HepG2 (cell line): ENCODE measurements around the gene KLF16. TPM values are rescaled to one million over a fixed set of nuclear protein-coding genes. Genes with fewer than 3 reads are reported as not detected.

Experiments
- CBFB ChIP-seq: sonication (generic); formaldehyde crosslinking; IDR thresholded peaks from 2 replicates; pipeline ENCODE4 v1.4.0; 2020; ENCODE audit warnings: missing genetic modification reagents
- HMG20B ChIP-seq: conservative IDR thresholded peaks from 2 replicates; pipeline ENCODE4 v1.6.1; 2016; ENCODE audit warnings: missing genetic modification reagents, missing compliant biosample characterization
- KLF11 ChIP-seq: IDR thresholded peaks from 2 replicates; pipeline ENCODE4 v1.6.1; 2016; ENCODE audit warnings: missing compliant biosample characterization
- MLLT10 ChIP-seq: sonication (generic); formaldehyde crosslinking; IDR thresholded peaks from 2 replicates; pipeline ENCODE4 v1.4.0; 2020; ENCODE audit warnings: missing genetic modification reagents
- MTF2 ChIP-seq: sonication (generic); formaldehyde crosslinking; IDR thresholded peaks from 2 replicates; pipeline ENCODE4 v1.5.0; 2020; ENCODE audit warnings: missing genetic modification reagents, borderline replicate concordance
- PITX1 ChIP-seq: sonication (generic); formaldehyde crosslinking; IDR thresholded peaks from 2 replicates; pipeline ENCODE4 v1.5.1; 2020; ENCODE audit warnings: mild to moderate bottlenecking, missing genetic modification reagents
- SOX6 ChIP-seq, 2 experiments: fragments of 450-650 bp in 1 of 2; sonication (generic) in 1 of 2; formaldehyde crosslinking in 1 of 2; IDR thresholded peaks; 2 replicates each; pipeline versions ENCODE4 v1.4.0 to v1.6.1; 2017 to 2020; ENCODE audit warnings: antibody characterized with exemption in 1 of 2, mild to moderate bottlenecking in 1 of 2, missing genetic modification reagents in 1 of 2
- STAG1 ChIP-seq: sonication (generic); formaldehyde crosslinking; IDR thresholded peaks from 2 replicates; pipeline ENCODE4 v1.4.0; 2020; ENCODE audit warnings: missing genetic modification reagents
- STAT6 ChIP-seq: sonication (generic); formaldehyde crosslinking; IDR thresholded peaks from 2 replicates; pipeline ENCODE4 v1.4.0; 2020; ENCODE audit warnings: missing genetic modification reagents, mild to moderate bottlenecking, borderline replicate concordance
- TCF7 ChIP-seq: sonication (generic); IDR thresholded peaks from 2 replicates; pipeline ENCODE4 v1.6.1; 2016; ENCODE audit warnings: antibody characterized with exemption, low read depth
- THAP11 ChIP-seq: IDR thresholded peaks from 2 replicates; pipeline ENCODE4 v1.6.1; 2016; ENCODE audit warnings: missing biosample characterization, missing genetic modification reagents
- UBTF ChIP-seq: sonication (generic); formaldehyde crosslinking; IDR thresholded peaks from 2 replicates; pipeline ENCODE4 v1.4.0; 2020; ENCODE audit warnings: mild to moderate bottlenecking, missing genetic modification reagents
- ZBTB7B ChIP-seq: sonication (generic); formaldehyde crosslinking; IDR thresholded peaks from 2 replicates; pipeline ENCODE4 v1.4.0; 2020; ENCODE audit warnings: missing genetic modification reagents
- ZNF280B ChIP-seq: sonication (generic); formaldehyde crosslinking; IDR thresholded peaks from 2 replicates; pipeline ENCODE4 v1.5.0; 2020; ENCODE audit warnings: missing genetic modification reagents, mild to moderate bottlenecking, borderline replicate concordance
- ZNF337 ChIP-seq: sonication (generic); formaldehyde crosslinking; IDR thresholded peaks from 2 replicates; pipeline ENCODE4 v1.5.1; 2020; ENCODE audit warnings: missing genetic modification reagents, low read depth, mild to moderate bottlenecking, borderline replicate concordance
- ZNF343 ChIP-seq: sonication (generic); formaldehyde crosslinking; IDR thresholded peaks from 2 replicates; pipeline ENCODE4 v1.4.0; 2020; ENCODE audit warnings: mild to moderate bottlenecking, missing genetic modification reagents
- ZNF501 ChIP-seq: sonication (generic); formaldehyde crosslinking; IDR thresholded peaks from 2 replicates; pipeline ENCODE4 v1.5.1; 2020; ENCODE audit warnings: mild to moderate bottlenecking, moderate library complexity, missing genetic modification reagents
- ZNF619 ChIP-seq: sonication (generic); formaldehyde crosslinking; IDR thresholded peaks from 2 replicates; pipeline ENCODE4 v1.4.0; 2020; ENCODE audit warnings: mild to moderate bottlenecking, missing genetic modification reagents
- ZNF703 ChIP-seq: sonication (generic); formaldehyde crosslinking; IDR thresholded peaks from 2 replicates; pipeline ENCODE4 v1.5.1; 2020; ENCODE audit warnings: missing genetic modification reagents, mild to moderate bottlenecking, moderate library complexity, borderline replicate concordance
- ZNF773 ChIP-seq: sonication (generic); formaldehyde crosslinking; IDR thresholded peaks from 2 replicates; pipeline ENCODE4 v1.4.0; 2020; ENCODE audit warnings: missing genetic modification reagents, borderline replicate concordance
- ZSCAN9 ChIP-seq: IDR thresholded peaks from 2 replicates; pipeline ENCODE4 v1.6.1; 2016; ENCODE audit warnings: borderline replicate concordance
- polyA plus RNA-seq, 8 experiments: library from polyadenylated mRNA; depleted of rRNA in 3 of 8; stranded (reverse) in 7 of 8; unstranded in 1 of 8; fragments of >200 nt; fragmentation: Illumina TruSeq in 4 of 8; extraction: Trizol in 4 of 8; gene quantifications; 2 replicates each; pipeline versions ENCODE4 v1.2.1 to v1.2.3, GENCODE V29; 2011 to 2016; ENCODE audit warnings: low read depth in 4 of 8, missing spikeins in 1 of 8, mixed read lengths in 1 of 8; ENCODE audit not compliant: insufficient read depth in 1 of 8
- total RNA-seq, 5 experiments: library from RNA; depleted of rRNA; stranded (reverse); fragments of >200 nt; fragmentation: Illumina TruSeq; extraction: Trizol; gene quantifications; 2 replicates each; pipeline ENCODE4 v1.2.3, GENCODE V29; 2016; ENCODE audit warnings: low read depth in 1 of 5

The KLF16 gene
- total and polyA plus RNA-seq, 2 of the 13 experiments (the other 11 are each of a cell fraction or from before 2014, with no cell fraction given) = 3.5 to 6.7 TPM

- peak; percentile 44; the same call in 1 of the 2 replicates for TF ChIP-seq PITX1
- peak; percentile 51 for TF ChIP-seq THAP11 (CRISPR knock-in tag)
- TF ChIP-seq TCF7 = no peak
- TF ChIP-seq MTF2 (CRISPR knock-in tag) = no peak
- no peak for TF ChIP-seq ZNF773
- peak; percentile 81 for TF ChIP-seq STAG1
- TF ChIP-seq ZNF703 (CRISPR knock-in tag) = no peak
- TF ChIP-seq ZSCAN9 (CRISPR knock-in tag) = no peak
- no peak for TF ChIP-seq ZNF619
- TF ChIP-seq KLF11 (CRISPR knock-in tag) = no peak
- peak; percentile 63 for TF ChIP-seq UBTF
- TF ChIP-seq HMG20B (CRISPR knock-in tag) = no peak
- TF ChIP-seq SOX6 (IDR thresholded peaks at IDR 0.05) = no peak
- TF ChIP-seq SOX6 (CRISPR knock-in tag; IDR thresholded peaks at IDR 0.05) = peak; percentile 66
- no peak; the same call in 1 of the 2 replicates for TF ChIP-seq CBFB (CRISPR knock-in tag)
- no peak; the same call in none of the 2 replicates for TF ChIP-seq ZBTB7B
- peak; percentile 29 for TF ChIP-seq ZNF501 (CRISPR knock-in tag)
- no peak for TF ChIP-seq MLLT10
- peak; percentile 86; the same call in 1 of the 2 replicates for TF ChIP-seq STAT6 (CRISPR knock-in tag)
- TF ChIP-seq ZNF280B (CRISPR knock-in tag) = peak; percentile 78; the same call in 1 of the 2 replicates
- 0 out of 2 replicates have a peak, but pooled peaks have one; percentile 60 for TF ChIP-seq ZNF343 (CRISPR knock-in tag)
- TF ChIP-seq ZNF337 (CRISPR knock-in tag) = no peak
These were observed 50.8 kb downstream of the KLF16 start (continued) for GRCh38 chr19:1812426-1813191.
